Liver (tissue), 9 donors: ENCODE results near the gene DGKD. TPM values are rescaled to one million over a fixed set of nuclear protein-coding genes. Genes with fewer than 3 reads are reported as not detected.

ENCODE experiments used
- DNase-seq: peaks from one replicate; pipeline ENCODE4 v3.0.0-alpha.2; 2017; ENCODE audit warnings: low spot score
- H3K27ac ChIP-seq, 2 donors: one replicate each; pipeline ENCODE4 v1.7.0; 2013; ENCODE audit warnings: inconsistent platforms in 2 of 2, low read length in 2 of 2, control low read depth in 1 of 2, low read depth in 1 of 2, mild to moderate bottlenecking in 1 of 2
- H3K27me3 ChIP-seq, 4 donors: one replicate each; pipeline versions ENCODE4 v1.6.1 to v1.7.0; 2013; ENCODE audit warnings: low read length in 3 of 4, inconsistent platforms in 1 of 4, mild to moderate bottlenecking in 1 of 4, moderate library complexity in 1 of 4; ENCODE audit not compliant: control insufficient read depth in 4 of 4, insufficient read depth in 4 of 4
- H3K36me3 ChIP-seq, 4 donors: one replicate each; pipeline versions ENCODE4 v1.6.1 to v1.7.0; 2013; ENCODE audit warnings: low read length in 3 of 4, mild to moderate bottlenecking in 3 of 4, low read depth in 1 of 4, moderate library complexity in 1 of 4; ENCODE audit not compliant: control insufficient read depth in 4 of 4, insufficient read depth in 3 of 4
- H3K4me1 ChIP-seq, 4 donors: one replicate each; pipeline versions ENCODE4 v1.6.1 to v1.7.0; 2013; ENCODE audit warnings: low read length in 3 of 4, mild to moderate bottlenecking in 3 of 4, moderate library complexity in 1 of 4; ENCODE audit not compliant: control insufficient read depth in 4 of 4, insufficient read depth in 4 of 4
- H3K4me3 ChIP-seq, 3 donors: one replicate each; pipeline versions ENCODE4 v1.6.1 to v1.7.0; 2013; ENCODE audit warnings: low read length in 3 of 3, control low read depth in 1 of 3, low read depth in 1 of 3, mild to moderate bottlenecking in 1 of 3
- H3K9ac ChIP-seq, 2 donors: one replicate each; pipeline ENCODE4 v1.7.0; 2013; ENCODE audit warnings: low read length in 2 of 2, mild to moderate bottlenecking in 2 of 2, moderate library complexity in 2 of 2, control low read depth in 1 of 2, low read depth in 1 of 2
- H3K9me3 ChIP-seq, 4 donors: one replicate each; pipeline versions ENCODE4 v1.6.1 to v1.7.0; 2013; ENCODE audit warnings: low read length in 3 of 4; ENCODE audit not compliant: control insufficient read depth in 4 of 4
- EGR1 ChIP-seq, 2 donors: IDR thresholded peaks; 2 replicates each; pipeline ENCODE4 v1.6.1; 2016 to 2018; ENCODE audit warnings: antibody characterized with exemption in 2 of 2, low read depth in 2 of 2
- FOXA1 ChIP-seq: IDR thresholded peaks from 2 replicates; pipeline ENCODE4 v1.6.1; 2016; ENCODE audit warnings: antibody characterized with exemption
- FOXA2 ChIP-seq: IDR thresholded peaks from 2 replicates; pipeline ENCODE4 v1.6.1; 2016; ENCODE audit warnings: antibody characterized with exemption
- GABPA ChIP-seq, 2 donors: IDR thresholded peaks in 1 of 2; conservative IDR thresholded peaks in 1 of 2; 2 replicates each; pipeline ENCODE4 v1.6.1; 2016; ENCODE audit warnings: antibody characterized with exemption in 2 of 2, mild to moderate bottlenecking in 1 of 2, moderate library complexity in 1 of 2
- HNF4A ChIP-seq, 2 donors: conservative IDR thresholded peaks; 2 replicates each; pipeline ENCODE4 v1.6.1; 2016; ENCODE audit warnings: antibody characterized with exemption in 2 of 2, mild to moderate bottlenecking in 2 of 2
- HNF4G ChIP-seq: IDR thresholded peaks from 2 replicates; pipeline ENCODE4 v1.6.1; 2016; ENCODE audit warnings: antibody characterized with exemption
- JUND ChIP-seq, 2 donors: IDR thresholded peaks; 2 replicates each; pipeline ENCODE4 v1.6.1; 2016; ENCODE audit warnings: antibody characterized with exemption in 2 of 2
- NR2F2 ChIP-seq: IDR thresholded peaks from 2 replicates; pipeline ENCODE4 v1.6.1; 2016; ENCODE audit warnings: antibody characterized with exemption
- RAD21 ChIP-seq, 2 donors: IDR thresholded peaks; 2 replicates each; pipeline ENCODE4 v1.6.1; 2016; ENCODE audit warnings: antibody characterized with exemption in 2 of 2, mild to moderate bottlenecking in 2 of 2
- RXRA ChIP-seq, 2 donors: IDR thresholded peaks; 2 replicates each; pipeline ENCODE4 v1.6.1; 2017 to 2018; ENCODE audit warnings: antibody characterized with exemption in 2 of 2, mild to moderate bottlenecking in 1 of 2
- SP1 ChIP-seq: IDR thresholded peaks from 2 replicates; pipeline ENCODE4 v1.6.1; 2018; ENCODE audit warnings: antibody characterized with exemption, mild to moderate bottlenecking
- TAF1 ChIP-seq: conservative IDR thresholded peaks from 2 replicates; pipeline ENCODE4 v1.6.1; 2016; ENCODE audit warnings: antibody characterized with exemption, mild to moderate bottlenecking
- YY1 ChIP-seq: IDR thresholded peaks from 2 replicates; pipeline ENCODE4 v1.6.1; 2016; ENCODE audit warnings: antibody characterized with exemption, mild to moderate bottlenecking
- WGBS: extraction: QIAGEN DNeasy Blood & Tissue Kit; methylation state at CpG from one replicate; pipeline ENCODE4 v1.1.7; 2013; 5-methylcytosine and 5-hydroxymethylcytosine counted together
- polyA plus RNA-seq, 2 donors: library from polyadenylated mRNA; stranded (reverse) in 1 of 2; unstranded in 1 of 2; fragments of 200-250 nt in 1 of 2; fragments of >200 nt in 1 of 2; fragmentation: Nextera tagmentation in 1 of 2; extraction: Ambion mirVana in 1 of 2; gene quantifications; one replicate each; pipeline versions ENCODE4 v1.2.1 to v1.2.3, GENCODE V29; 2013 to 2015
- total RNA-seq, 2 donors: library from RNA; depleted of rRNA; stranded (reverse); fragments of >200 nt; gene quantifications; one replicate each; pipeline ENCODE4 v1.2.3, GENCODE V29; 2014
- TF ChIP-seq, protein P1 (sequence below): IDR thresholded peaks from 2 replicates; pipeline ENCODE4 v1.6.1; 2016; ENCODE audit warnings: antibody characterized with exemption
- TF ChIP-seq, protein P2 (sequence below): IDR thresholded peaks from 2 replicates; pipeline ENCODE4 v1.6.1; 2016; ENCODE audit warnings: antibody characterized with exemption
- TF ChIP-seq, protein P3 (sequence below): IDR thresholded peaks from 2 replicates; pipeline ENCODE4 v1.6.1; 2016; ENCODE audit warnings: antibody characterized with exemption, mild to moderate bottlenecking
- TF ChIP-seq, protein P4 (sequence below): fragments of 150-350 bp; IDR thresholded peaks from 2 replicates; pipeline ENCODE4 v1.5.1; 2017; ENCODE audit warnings: improper control_type of control experiment, low read depth, low read length; ENCODE audit not compliant: missing input control
- TF ChIP-seq, protein P5 (sequence below): IDR thresholded peaks from 2 replicates; pipeline ENCODE4 v1.6.1; 2016; ENCODE audit warnings: antibody characterized with exemption
- donor health status: healthy.
- donor health status: healthy.
- donor health status: healthy.
- donor health status: healthy.
- donor health status: healthy.

The DGKD gene
- total and polyA plus RNA-seq, 4 donors = 4.8 to 16.4 (median 8.2) TPM

DNA sequence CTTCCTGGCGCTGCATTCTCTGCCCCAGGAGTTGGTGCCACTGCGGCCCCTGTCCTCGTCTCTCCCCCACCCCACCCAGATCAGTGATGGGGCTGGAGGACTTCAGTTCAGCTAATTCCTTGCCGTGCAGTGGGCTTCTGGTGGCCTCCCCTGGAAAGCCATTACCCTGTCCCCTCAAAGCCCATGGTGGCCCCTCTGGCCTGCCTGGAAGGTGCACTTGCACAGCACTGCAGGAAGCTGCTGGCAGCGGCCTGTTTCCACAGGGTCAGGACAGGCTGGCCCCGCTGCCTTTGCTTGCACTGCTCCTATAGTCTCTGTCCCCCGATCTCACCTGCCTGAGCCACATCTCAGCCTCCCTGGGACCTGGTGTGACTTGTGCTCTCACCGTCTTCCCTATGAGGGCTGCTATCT, 107.2 kb downstream of the DGKD start (continued):
- TF ChIP-seq, protein P1, sequence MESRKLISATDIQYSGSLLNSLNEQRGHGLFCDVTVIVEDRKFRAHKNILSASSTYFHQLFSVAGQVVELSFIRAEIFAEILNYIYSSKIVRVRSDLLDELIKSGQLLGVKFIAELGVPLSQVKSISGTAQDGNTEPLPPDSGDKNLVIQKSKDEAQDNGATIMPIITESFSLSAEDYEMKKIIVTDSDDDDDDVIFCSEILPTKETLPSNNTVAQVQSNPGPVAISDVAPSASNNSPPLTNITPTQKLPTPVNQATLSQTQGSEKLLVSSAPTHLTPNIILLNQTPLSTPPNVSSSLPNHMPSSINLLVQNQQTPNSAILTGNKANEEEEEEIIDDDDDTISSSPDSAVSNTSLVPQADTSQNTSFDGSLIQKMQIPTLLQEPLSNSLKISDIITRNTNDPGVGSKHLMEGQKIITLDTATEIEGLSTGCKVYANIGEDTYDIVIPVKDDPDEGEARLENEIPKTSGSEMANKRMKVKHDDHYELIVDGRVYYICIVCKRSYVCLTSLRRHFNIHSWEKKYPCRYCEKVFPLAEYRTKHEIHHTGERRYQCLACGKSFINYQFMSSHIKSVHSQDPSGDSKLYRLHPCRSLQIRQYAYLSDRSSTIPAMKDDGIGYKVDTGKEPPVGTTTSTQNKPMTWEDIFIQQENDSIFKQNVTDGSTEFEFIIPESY = no peak
- TF ChIP-seq NR2F2 = no peak
- TF ChIP-seq HNF4G = no peak
- TF ChIP-seq JUND (IDR thresholded peaks at IDR 0.05) = no peak
- TF ChIP-seq YY1 = no peak
- TF ChIP-seq, protein P2, sequence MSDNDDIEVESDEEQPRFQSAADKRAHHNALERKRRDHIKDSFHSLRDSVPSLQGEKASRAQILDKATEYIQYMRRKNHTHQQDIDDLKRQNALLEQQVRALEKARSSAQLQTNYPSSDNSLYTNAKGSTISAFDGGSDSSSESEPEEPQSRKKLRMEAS = no peak
- no peak for TF ChIP-seq TAF1
- no peak for TF ChIP-seq HNF4A (conservative IDR thresholded peaks at IDR 0.05)
- no peak for TF ChIP-seq RAD21 (IDR thresholded peaks at IDR 0.05)

DNA sequence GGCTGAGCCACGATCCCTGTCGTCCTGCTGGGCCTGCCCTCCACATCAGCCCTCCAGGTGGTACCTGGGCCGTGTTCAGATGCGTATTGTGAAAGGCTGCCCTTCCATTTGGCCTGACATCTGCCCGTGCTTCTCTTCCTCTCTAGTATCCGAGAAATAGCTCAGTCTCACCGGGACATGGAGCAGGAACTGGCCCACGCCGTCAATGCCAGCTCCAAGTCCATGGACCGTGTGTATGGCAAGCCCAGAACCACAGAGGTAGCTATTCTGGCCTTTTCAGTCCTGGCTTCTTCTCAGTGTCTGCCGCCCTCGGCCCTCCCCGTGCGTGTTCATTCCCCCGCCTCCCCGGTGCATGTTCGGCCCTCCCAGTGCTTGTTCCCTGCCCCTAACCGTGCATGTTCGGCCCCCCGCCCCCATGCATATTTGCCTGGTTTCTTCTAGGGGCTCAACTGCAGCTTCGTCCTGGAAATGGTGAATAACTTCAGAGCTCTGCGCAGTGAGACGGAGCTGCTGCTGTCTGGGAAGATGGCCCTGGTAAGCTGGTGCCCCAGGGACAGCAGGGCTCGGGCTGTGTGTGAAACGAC, 108.0 kb downstream of the DGKD start:
- H3K27me3 ChIP-seq = no peaks in the 10 kb centered on the region
- H3K36me3 ChIP-seq = peaks cover 12 to 76% (median 34%) of the 10 kb centered on the region in 4 donors
- DNase-seq = no peak
- 96% methylated on average over 25 of the region's 25 CpGs for WGBS
- no peaks in the 10 kb centered on the region for H3K4me1 ChIP-seq
- H3K27ac ChIP-seq = no peak overlapping the region
- TF ChIP-seq, protein P3, sequence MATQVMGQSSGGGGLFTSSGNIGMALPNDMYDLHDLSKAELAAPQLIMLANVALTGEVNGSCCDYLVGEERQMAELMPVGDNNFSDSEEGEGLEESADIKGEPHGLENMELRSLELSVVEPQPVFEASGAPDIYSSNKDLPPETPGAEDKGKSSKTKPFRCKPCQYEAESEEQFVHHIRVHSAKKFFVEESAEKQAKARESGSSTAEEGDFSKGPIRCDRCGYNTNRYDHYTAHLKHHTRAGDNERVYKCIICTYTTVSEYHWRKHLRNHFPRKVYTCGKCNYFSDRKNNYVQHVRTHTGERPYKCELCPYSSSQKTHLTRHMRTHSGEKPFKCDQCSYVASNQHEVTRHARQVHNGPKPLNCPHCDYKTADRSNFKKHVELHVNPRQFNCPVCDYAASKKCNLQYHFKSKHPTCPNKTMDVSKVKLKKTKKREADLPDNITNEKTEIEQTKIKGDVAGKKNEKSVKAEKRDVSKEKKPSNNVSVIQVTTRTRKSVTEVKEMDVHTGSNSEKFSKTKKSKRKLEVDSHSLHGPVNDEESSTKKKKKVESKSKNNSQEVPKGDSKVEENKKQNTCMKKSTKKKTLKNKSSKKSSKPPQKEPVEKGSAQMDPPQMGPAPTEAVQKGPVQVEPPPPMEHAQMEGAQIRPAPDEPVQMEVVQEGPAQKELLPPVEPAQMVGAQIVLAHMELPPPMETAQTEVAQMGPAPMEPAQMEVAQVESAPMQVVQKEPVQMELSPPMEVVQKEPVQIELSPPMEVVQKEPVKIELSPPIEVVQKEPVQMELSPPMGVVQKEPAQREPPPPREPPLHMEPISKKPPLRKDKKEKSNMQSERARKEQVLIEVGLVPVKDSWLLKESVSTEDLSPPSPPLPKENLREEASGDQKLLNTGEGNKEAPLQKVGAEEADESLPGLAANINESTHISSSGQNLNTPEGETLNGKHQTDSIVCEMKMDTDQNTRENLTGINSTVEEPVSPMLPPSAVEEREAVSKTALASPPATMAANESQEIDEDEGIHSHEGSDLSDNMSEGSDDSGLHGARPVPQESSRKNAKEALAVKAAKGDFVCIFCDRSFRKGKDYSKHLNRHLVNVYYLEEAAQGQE = no peak
- no peak for TF ChIP-seq EGR1 (IDR thresholded peaks at IDR 0.05; ENCODE audit: low read depth in 2 of 2)
- no peak for TF ChIP-seq TAF1
- no peak for TF ChIP-seq YY1
- no peak for TF ChIP-seq RAD21 (IDR thresholded peaks at IDR 0.05)
- TF ChIP-seq, protein P2 = no peak
- no peak for TF ChIP-seq HNF4A (conservative IDR thresholded peaks at IDR 0.05)
- no peak for TF ChIP-seq RXRA (IDR thresholded peaks at IDR 0.05)
- no peak for TF ChIP-seq SP1
- TF ChIP-seq GABPA (IDR thresholded peaks at IDR 0.05 in 1 of 2, conservative IDR thresholded peaks at IDR 0.05 in 1 of 2) = no peak
- TF ChIP-seq NR2F2 = no peak
- TF ChIP-seq HNF4G = no peak
- TF ChIP-seq FOXA2 = no peak
- TF ChIP-seq, protein P4, sequence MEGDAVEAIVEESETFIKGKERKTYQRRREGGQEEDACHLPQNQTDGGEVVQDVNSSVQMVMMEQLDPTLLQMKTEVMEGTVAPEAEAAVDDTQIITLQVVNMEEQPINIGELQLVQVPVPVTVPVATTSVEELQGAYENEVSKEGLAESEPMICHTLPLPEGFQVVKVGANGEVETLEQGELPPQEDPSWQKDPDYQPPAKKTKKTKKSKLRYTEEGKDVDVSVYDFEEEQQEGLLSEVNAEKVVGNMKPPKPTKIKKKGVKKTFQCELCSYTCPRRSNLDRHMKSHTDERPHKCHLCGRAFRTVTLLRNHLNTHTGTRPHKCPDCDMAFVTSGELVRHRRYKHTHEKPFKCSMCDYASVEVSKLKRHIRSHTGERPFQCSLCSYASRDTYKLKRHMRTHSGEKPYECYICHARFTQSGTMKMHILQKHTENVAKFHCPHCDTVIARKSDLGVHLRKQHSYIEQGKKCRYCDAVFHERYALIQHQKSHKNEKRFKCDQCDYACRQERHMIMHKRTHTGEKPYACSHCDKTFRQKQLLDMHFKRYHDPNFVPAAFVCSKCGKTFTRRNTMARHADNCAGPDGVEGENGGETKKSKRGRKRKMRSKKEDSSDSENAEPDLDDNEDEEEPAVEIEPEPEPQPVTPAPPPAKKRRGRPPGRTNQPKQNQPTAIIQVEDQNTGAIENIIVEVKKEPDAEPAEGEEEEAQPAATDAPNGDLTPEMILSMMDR = no peak
- TF ChIP-seq FOXA1 = no peak
- TF ChIP-seq, protein P5, sequence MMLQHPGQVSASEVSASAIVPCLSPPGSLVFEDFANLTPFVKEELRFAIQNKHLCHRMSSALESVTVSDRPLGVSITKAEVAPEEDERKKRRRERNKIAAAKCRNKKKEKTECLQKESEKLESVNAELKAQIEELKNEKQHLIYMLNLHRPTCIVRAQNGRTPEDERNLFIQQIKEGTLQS = no peak
- H3K9me3 ChIP-seq = no peaks in the 10 kb centered on the region
- no peak overlapping the region for H3K9ac ChIP-seq
- no peak overlapping the region for H3K4me3 ChIP-seq
